RPMI7951 (cell line): ENCODE data around the gene SIDT1. TPM values are rescaled to one million over a fixed set of nuclear protein-coding genes. Genes with fewer than 3 reads are reported as not detected.

ENCODE experiments used
- DNase-seq: peaks from one replicate; pipeline ENCODE4 v3.0.0-alpha.2; 2012; ENCODE audit warnings: low read depth
- total RNA-seq: library from RNA; depleted of rRNA; stranded (reverse); fragments of >200 nt; shearing (Covaris generic); gene quantifications from 2 replicates; pipeline ENCODE4 v1.2.3, GENCODE V29; 2014; rRNA removed

SIDT1 gene
- under 0.01 TPM in 1 of 2 replicates, not detected in the other for total RNA-seq

DNA sequence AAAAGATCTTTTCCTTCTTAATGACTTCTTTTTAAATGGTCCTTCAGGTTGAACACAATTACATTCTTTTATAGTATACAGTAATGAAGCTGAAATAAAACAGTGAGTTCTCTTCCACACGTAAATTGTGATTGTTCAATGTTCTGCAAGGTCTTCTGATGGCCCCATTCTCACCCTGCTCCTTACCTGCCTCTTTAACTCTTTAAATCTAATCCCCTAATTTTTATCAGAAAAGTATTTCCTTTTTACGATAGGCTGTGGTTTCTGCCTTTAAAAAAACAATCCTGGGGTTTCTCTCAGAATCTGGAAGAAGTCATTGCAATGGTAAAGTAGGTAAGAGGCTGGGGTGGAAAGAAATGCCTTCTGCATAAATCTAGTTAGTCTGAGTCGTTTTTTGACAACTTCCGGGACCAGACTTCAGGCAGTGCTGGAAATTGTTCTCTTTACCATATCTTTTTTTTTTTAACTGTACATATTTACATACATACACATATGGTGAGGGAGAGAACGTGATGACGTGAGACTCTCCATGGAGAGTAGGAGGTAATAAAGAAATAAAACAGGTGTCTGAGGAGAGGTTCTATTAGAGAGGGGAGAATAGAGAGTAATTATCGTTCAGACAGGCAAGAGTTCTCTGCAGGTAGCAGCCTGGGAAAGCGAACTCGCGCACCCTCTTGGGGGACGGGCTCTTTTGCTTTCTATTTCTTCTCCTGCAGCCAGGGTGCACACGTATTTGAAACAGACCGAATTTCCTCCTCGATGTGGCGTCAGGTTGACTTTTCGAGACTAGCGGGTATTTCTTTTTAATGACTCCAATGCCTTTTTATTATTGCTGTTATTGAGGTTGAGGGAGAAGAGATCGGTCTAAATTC lies at the start of gene SIDT1:
Gene SIDT1 (plus strand): TSS at position 730 of the 872 bp plus-strand sequence. CDS start 467 bp downstream, outside the sequence.
- peak; percentile 23 for DNase-seq

DNA sequence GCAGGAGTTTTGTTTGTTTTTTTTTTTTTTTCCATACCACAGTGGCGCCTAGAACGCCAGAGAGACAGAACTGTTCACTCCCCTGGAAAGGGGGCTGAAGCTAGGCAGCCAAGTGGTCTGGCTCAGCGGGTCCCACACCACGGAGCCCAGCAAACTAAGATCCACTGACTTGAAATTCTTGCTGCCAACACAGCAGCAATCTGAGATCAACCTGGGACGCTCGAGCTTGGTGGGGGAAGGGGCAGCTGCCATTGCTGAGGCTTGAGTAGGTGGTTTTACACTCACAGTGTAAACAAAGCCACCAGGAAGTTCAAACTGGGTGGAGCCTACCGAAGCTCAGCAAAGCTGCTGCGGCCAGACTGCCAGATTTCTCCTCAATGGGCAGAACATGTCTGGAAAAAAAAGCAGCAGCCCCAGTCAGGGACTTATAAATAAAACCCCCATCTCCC lies 47.2 kb upstream of the SIDT1 start:
- DNase-seq: no peak

DNA sequence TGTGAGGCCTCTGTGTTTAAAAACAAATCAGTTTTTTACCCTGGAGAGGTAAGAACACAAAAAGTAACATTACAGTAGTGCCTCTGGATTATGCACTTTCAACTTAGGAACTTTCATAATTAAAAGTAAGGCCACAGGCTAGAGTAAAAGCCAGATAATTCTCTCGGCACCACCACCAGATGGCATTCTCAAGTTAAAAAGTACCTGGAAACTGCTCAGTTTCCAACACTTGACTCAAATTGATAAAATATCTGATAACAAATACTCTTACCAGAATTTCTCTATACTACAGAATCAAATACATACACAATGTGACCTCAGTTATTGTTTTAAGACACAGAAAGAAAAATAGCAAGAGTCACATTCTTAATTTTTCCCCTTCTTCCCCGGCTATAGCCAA lies 37.3 kb upstream of the SIDT1 start:
- DNase-seq: peak; percentile 37

DNA sequence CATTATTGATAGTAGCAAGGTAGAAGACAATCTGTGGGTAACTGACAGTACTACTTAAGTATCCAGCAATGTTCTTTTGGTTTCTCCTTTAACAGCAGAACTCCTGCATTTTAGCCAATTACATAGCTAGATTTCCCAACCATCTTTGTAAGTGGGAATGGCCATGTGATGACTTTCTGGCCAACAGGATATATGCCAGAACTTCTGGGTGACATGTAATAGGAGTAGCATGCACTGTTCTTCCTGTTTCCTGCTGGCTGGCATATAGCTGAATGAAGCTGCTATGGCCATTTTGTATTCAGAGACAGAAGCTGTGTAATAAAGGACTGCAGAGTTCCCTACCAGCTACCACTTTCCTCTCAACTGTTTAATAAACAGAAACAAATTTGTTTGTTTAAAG lies 35.4 kb upstream of the SIDT1 start:
- DNase-seq: peak; percentile 43

DNA sequence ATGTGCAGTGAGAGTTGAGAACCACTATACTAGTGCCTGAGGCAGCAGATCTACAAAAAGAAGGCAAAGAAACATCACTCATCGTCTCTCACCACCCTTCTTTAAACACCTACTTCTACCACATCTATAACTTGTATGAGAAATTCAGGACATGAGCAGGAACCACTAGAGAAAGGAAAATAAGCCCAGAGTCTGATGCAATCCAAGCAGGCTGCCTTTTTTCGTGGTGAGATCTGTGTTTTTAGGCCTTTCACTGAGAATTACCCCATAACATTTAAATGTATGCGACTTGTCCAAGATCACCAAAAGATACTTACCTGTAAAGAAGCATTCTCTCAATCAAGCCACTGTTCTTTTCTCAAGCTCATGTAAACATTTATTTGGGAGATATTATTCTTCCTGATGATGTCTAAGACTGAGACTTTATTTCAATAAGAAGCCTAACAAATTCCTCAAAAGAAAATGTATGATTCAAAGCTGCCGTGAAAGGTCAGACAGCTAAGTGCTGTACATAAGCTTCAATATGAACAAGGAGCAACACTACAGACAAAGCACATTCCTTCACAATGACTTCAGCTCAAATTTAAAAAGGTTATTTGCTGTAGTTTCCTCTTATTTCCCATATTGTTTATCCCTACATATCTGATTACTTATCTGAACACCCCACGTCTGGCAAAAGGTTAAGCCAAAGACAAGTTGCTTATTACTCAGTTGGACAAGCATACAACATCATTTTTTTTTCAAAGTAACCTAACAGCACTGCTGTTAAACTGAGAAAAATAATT lies 33.9 kb upstream of the SIDT1 start:
- DNase-seq: no peak

DNA sequence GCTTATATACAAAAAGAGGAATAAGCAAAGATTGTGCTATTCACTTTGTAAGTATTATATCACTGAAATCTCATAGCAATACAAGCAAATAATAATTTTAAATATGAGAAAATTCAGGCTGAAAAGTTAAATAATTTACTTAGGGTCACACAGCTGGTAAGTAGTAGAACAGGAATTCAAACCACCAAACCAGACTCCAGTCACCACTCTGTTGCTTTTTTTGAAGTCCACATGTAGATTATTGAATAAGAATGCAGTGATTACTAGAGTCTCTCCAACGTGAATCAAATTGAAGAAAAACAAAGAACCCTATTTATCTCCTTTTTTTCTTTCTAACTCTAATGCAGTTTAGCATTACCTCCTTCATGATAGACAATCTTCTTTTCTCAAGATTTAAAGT lies 33.3 kb upstream of the SIDT1 start:
- no peak for DNase-seq

DNA sequence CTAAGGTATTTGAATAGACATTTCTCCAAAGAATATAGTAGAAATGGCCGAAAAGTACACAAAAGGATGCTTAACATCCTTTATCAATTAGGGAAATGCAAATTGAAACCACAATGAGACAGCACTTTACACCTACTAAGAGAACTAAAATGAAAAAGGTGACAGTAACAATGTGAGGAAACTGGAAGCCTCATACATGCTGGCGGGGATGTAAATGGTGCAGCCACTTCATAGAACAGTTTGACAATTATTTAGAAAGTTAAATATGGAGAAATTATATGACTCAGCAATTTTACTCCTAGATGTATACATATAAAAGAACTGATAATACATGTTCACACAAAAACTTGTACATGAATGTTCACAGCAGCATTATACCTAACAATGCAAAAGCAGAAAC lies 30.8 kb upstream of the SIDT1 start:
- no peak for DNase-seq

DNA sequence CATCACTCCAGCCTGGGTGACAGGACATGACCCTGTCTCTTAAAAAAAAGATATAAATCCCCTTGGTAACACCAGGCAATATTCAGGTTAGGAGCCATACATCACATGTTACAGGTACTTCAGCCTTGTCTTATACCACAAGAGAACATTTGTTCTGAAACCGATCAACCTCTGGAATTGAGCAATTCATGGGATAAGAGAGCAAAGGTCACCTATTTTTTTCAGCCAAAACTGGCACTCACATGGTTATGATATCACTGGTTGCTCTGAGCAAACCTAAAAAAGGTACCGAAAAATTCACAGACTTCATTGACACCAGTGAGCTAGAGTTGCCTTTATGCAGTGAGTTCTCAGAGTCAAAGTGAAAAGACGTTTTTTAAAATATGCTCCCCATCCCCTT lies 26.5 kb upstream of the SIDT1 start:
- no peak for DNase-seq

DNA sequence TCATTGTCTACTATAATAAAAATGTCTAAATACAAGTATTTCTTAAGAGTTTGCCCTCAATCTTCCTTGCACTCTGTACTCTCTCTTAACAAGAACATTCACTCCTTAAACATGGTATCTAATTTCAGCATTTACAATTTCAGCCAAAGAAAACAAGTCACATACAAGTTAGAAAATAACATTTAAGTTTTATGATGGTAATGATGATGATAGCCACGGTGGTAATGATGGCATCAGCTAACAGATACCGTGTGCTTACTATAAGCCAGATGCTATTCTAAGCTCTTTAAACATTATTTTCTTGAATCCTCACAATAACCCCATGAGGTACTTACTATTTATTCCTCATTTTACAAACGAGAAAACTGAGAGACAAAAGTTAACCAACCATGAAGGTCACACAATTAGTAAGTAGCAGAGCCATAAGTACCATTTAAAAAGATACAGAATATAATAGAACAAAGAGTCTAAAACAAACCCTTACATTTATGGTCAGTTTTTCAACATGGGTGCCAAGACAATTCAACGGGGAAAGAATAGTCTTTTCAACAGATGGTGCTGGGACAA lies 24.8 kb upstream of the SIDT1 start:
- no peak for DNase-seq

DNA sequence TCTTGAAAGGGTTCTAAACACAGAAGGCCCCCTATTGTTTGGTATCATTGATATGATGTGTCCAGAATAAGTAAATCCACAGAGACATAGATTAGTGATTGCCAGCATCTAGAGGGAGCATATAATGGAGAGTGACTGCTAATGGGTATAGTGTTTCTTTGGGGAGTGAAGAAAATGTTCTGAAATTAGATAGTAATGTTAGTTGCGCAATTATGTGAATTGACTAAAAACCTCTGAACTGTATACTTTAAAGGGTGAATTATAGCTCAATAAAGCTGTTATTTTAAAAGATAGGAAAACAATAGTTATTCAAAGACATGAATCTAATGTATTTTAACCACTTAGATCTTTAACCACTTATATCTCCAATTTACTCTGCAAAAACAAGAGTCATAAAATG lies 23.4 kb upstream of the SIDT1 start:
- DNase-seq: no peak

DNA sequence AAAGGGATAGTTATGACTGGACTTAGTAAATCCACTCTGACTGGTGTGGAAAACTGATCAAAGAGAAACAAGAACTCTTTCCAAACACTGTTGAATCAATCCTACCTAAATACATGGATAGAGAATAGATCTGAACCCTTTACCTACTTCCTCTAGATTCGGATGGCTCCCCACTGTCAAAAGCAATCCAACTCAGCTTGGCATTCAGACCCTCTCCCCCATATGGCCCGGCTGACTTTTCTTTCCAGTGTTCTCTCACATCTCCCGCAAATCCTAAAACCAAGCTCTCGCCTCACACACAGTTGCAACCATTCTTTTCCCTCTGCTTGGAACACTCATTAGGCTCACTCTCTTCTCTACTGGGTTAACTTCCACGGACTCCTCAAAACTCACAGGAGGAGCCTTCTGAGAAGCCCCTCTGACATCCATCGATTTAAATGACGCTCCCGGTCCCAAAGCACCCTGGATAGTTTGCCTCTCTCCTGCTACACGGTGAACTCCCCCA lies 18.0 kb upstream of the SIDT1 start:
- DNase-seq: no peak

DNA sequence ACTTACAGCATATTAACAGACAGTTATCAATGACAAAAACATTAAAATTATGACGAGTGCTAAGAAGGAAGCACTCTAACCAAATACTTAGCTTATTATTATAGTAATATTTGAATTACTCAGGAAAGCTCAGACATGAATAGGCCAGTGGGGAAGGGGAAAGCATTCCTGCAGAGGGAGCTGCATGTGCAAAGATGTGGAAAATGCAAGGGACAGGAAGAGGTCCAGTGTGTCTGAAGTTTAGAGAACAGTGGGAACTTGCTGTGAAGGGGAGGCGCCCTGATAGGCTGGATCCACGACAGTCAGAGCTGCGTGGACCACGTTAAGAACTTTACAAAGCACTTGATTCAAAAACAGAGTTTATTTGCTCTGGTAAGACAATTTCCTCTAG lies 16.2 kb upstream of the SIDT1 start:
- peak; percentile 59 for DNase-seq

DNA sequence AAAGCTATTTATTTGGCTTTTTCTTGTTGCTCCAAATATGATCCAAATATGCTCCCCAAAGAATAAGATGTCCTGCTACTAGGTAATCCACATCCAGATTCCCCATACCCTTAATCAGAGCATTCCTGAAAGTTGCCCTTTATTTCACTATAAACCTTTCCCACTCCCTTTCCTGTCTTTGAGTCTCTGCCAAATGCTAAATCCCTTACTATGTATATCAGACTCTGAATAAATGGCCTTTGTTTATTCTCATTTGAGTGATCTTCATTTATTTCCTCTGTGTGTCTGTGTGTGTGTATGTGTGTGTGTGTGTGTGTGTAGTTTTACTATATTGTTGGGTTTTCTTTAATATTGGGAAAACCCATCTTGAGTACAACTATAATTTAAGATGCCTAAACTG lies 10.4 kb upstream of the SIDT1 start:
- no peak for DNase-seq

DNA sequence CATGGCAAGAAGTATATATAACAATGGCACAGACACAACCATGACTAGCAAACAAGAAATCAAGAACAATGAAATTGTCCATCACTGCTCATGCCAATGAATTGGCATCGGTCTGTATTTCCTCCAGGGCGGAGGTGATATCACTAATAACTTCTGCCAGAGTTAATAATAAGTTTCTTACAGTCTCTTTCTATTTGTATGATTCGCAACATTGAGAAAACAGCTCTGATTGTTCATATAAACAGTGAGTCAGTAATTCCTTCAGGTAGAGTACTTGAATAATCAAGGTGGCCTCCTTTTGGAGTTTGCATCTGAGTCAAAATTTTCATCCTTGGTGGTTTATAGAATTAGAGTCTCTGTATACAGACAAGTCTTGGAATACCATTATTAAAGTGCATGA lies 9.1 kb upstream of the SIDT1 start:
- no peak for DNase-seq

DNA sequence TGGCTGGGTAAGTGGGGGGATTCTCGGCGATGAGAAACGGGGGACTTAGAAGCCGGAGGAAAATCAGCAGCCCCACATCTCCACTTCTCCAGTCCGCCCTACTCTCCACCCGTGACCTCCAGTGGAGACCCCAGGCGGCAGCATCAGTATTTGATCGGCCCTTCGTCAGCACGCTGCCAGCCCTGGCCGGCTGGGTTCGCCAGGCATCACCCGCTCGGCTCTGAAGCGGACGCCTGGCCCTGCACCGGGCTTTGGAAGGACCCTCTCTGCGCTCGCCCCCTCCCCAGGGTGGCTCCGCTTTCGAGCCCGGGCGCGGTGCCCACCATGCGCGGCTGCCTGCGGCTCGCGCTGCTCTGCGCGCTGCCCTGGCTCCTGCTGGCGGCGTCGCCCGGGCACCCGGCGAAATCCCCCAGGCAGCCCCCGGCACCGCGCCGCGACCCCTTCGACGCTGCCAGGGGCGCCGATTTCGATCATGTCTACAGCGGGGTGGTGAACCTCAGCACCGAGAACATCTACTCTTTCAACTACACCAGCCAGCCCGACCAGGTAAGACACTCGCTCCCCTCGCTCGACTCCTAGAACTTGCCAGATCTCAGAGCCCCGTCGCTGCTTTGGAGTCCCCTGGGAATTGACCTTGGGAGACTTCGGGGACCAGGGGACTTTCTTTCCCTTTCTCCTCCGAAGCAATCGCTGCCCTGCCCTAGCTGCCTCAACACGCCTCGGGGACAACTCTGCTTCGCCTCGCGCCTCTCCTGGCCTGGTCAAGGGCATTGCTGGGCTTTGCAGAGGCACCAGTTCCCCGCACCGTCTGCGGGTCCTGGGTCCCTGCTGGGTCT lies 561 bp downstream of the SIDT1 start:
- DNase-seq: no peak

DNA sequence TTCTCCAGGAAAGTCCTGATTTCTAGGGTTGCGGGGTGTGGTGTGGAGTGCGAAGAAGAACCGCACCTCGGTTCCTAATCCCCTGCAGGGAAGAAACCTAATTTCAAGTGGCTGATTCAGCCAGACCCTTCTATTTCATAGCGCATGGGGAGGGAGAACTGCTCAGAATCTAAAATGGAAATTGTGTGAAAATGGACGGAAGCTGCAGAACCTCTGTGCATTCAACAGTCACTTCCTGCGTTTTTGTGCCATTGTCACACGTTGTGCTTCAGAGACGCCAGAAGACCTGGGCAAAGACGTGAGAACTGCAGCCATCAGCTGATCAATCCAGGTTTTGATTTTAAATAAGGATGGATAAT lies 1.2 kb downstream of the SIDT1 start:
- DNase-seq: no peak

DNA sequence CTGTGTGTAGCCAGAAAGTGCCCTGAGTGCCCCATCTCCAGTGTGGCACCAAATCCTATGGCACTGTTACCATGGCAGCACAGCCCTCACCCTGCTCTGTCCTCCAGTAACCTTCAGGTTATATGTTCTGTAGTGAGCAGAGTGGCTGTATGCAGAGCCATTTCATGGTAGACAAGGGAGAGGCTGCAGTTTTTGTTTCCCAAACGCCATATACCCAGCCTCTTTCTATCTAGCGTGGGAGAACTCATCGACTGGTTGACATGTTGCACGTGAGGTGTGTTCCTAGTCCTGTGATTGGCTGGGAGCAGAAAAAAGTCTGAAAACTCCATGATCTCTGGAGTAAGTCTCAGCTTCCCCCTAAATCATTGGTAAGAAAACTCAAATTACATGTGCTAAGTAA lies 2.0 kb downstream of the SIDT1 start:
- no peak for DNase-seq

DNA sequence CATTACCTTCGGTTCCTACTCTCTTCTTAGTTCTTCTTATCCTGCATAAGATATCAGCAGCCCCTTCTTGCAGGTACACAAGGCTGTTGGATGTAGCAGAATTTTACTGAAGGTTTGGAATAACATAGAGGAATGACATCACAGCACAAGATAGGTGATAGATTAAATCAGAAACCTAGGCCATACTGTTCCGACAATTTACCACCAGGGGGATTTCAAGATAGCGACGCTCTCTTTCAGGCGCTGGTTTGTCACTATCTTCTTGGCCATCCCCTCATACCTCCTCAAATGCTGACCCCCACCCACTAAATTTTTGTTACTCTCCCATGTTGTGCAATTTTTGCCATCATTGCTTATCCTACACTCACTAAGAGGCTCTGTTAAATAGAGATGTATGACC lies 3.5 kb downstream of the SIDT1 start:
- DNase-seq: no peak

DNA sequence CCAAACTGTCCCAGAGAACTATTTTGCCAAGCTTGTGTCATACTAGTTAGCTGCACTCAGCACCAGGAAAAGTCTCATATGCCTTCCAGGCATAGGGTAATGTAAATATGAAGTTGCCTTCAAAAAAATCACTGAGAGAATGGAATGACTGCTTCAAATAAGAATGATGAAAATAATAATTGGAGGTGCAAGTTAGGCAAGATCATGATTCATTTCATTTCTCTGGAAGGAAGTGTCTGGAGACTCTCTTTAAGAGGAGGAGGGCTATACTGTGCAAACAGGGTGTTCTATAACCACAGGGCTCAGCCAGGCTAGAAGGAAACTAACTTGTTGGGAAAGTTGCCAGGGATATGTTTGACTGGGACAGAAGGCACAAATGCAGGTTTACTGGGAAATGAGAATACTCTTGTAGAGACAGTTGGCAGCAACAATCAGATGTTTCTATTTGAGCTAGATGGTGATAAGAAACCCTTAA lies 4.3 kb downstream of the SIDT1 start:
- DNase-seq: no peak

DNA sequence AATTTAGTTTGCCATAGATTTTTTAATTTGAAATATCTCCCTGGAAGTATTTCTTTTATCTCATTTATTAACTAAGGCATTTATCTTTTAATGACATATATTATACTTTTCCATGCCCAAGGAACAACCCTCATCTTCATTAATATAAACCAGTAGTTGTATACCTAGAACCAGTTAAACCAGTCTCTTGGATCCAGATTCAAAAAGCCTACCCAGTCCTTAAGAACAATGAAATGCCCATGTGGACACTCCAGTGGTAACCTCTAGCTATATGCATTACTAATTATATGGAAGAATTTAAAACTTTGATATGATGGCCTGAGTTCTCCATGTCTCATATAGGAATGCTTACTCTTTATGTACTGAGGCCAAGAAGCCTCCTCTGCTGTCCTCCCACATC lies 4.8 kb downstream of the SIDT1 start:
- no peak for DNase-seq

DNA sequence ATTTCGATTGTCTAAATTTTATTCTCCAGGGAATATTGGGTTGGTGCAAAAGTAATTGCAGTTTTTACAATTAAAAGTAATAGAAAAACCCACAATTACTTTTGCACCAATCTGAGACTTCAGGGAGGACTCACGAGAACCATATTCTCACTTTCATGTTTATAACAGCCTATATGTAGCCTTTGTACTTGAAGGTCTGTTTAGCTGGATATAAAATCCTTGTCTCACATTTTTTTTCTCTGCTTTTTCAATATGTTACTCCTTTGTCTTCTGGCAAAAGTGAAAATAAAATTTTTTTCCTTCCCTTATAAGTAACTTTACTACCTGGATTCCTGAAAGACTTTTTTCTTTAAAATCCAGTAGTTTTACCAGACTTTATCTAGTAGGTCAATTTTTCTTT lies 9.2 kb downstream of the SIDT1 start:
- DNase-seq: no peak
